Right atrium auricular region (tissue), 2 donors: ENCODE data around the gene ENPP1. TPM values are rescaled to one million over a fixed set of nuclear protein-coding genes. Genes with fewer than 3 reads are reported as not detected.
"Not testable (repeated sequence)": the region's sequence is repeated elsewhere in the genome, so short reads cannot be mapped to it uniquely, and the experiment has no call there.

Source experiments
- DNase-seq: peaks from one replicate; pipeline ENCODE4 v3.0.0-alpha.2; 2019; ENCODE audit warnings: low spot score
- H3K27ac ChIP-seq, 2 donors: fragments of 200-600 bp; sonication (generic); 1 replicate in 1 of 2; 2 replicates in 1 of 2; pipeline ENCODE4 v1.5.1; 2016 to 2019
- H3K27me3 ChIP-seq, 2 donors: fragments of 200-600 bp; sonication (generic); one replicate each; pipeline versions ENCODE4 v1.5.1 to v1.6.0; 2017 to 2019
- H3K36me3 ChIP-seq: fragments of 200-600 bp; sonication (generic); one replicate; pipeline ENCODE4 v1.5.1; 2016
- H3K4me1 ChIP-seq, 2 donors: fragments of 200-600 bp; sonication (generic); one replicate each; pipeline versions ENCODE4 v1.5.1 to v1.6.0; 2017 to 2019
- H3K4me3 ChIP-seq, 2 donors: fragments of 200-600 bp; sonication (generic); 1 replicate in 1 of 2; 2 replicates in 1 of 2; pipeline ENCODE4 v1.5.1; 2017 to 2019; ENCODE audit warnings: mild to moderate bottlenecking in 1 of 2, moderate library complexity in 1 of 2
- H3K9me3 ChIP-seq, 2 donors: fragments of 200-600 bp; sonication (generic); one replicate each; pipeline ENCODE4 v1.5.1; 2019
- CTCF ChIP-seq, 2 donors: fragments of 200-600 bp; sonication (generic); IDR thresholded peaks; one replicate each; pipeline ENCODE4 v1.5.1; 2019; ENCODE audit warnings: antibody characterized with exemption in 2 of 2
- total RNA-seq, 2 donors: library from RNA; depleted of rRNA; stranded (reverse); fragments of >200 nt; gene quantifications; one replicate each; pipeline ENCODE4 v1.1.0, GENCODE V29; 2016

The ENPP1 gene
- total RNA-seq, 2 donors from 2014 or later, result 3.4 to 5.5 TPM

- Histone ChIP-seq H3K27me3 (no peaks in the 10 kb centered on the region), H3K27ac (no peak overlapping the region), H3K9me3 (peaks cover 0 to 12% of the 10 kb centered on the region in 2 donors), H3K4me3 (no peak overlapping the region), H3K36me3 (no peaks in the 10 kb centered on the region), H3K4me1 (no peaks in the 10 kb centered on the region)
- no peak for DNase-seq
- no peak for TF ChIP-seq CTCF (IDR thresholded peaks at IDR 0.05)
Observed at GRCh38 chr6:131898718-131899117, 90.9 kb downstream of the ENPP1 start.

- Histone ChIP-seq H3K36me3 (no peaks in the 10 kb centered on the region), H3K4me3 (no peak overlapping the region), H3K9me3 (peaks cover 0 to 12% of the 10 kb centered on the region in 2 donors), H3K4me1 (no peaks in the 10 kb centered on the region), H3K27me3 (no peaks in the 10 kb centered on the region), H3K27ac (no peak overlapping the region)
- no peak for TF ChIP-seq CTCF (IDR thresholded peaks at IDR 0.05)
- no peak for DNase-seq
Observed at GRCh38 chr6:131900231-131900630, 92.4 kb downstream of the ENPP1 start.

- not testable (repeated sequence) for H3K27me3 ChIP-seq, H3K4me1 ChIP-seq, H3K4me3 ChIP-seq, H3K36me3 ChIP-seq, DNase-seq, H3K27ac ChIP-seq
- peaks cover 0 to 12% of the 10 kb centered on the region in 2 donors for H3K9me3 ChIP-seq
Observed at GRCh38 chr6:131901326-131901873, 93.6 kb downstream of the ENPP1 start.

GRCh38 chr6:131903734-131904133, 95.9 kb downstream of the ENPP1 start:
- not testable (repeated sequence) for H3K27me3 ChIP-seq, DNase-seq, H3K4me3 ChIP-seq, H3K4me1 ChIP-seq, H3K27ac ChIP-seq, H3K36me3 ChIP-seq, H3K9me3 ChIP-seq

- H3K4me1 ChIP-seq, H3K9me3 ChIP-seq, H3K27me3 ChIP-seq, H3K36me3 ChIP-seq, H3K4me3 ChIP-seq, H3K27ac ChIP-seq, DNase-seq: not testable (repeated sequence)
Observed at GRCh38 chr6:131908787-131909186, 101.0 kb downstream of the ENPP1 start.

DNA sequence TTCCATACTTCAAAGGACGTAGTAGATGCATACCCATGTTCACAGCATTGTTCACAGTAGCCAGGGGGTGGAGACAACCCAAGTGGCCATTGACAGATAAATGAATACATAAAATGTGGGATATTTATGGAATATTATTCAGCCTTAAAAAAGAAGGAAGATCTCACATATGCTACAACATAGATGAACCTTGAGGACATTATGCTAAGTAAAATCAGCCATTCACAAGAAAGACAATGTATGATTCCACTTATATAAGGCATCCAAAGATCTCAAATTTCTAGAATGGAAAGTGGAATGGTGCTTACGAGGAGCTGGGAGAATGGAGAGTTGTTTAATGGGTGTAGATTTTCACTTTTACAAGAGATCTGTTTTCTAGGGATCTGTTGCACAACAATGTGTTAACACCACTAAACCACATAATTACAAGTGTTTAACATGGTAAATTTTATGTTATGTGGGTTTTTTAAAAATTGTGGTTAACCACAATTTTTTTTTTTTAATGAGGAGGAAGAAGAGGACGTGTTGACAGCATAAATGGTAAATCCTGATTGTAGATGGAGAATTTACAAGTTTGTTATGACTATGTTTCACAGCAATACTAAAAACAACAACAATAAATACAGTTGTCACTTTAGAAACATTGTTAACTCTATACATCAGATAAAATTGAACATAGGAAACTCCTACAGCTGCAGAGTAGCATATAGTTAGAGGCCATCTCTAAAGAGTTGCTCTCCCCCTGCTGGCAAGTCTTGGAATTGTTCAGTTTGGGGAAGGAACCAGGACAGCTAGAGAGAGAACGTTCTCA, 101.8 kb downstream of the ENPP1 start:
- H3K27me3 ChIP-seq, result no peaks in the 10 kb centered on the region
- H3K36me3 ChIP-seq, result no peaks in the 10 kb centered on the region
- TF ChIP-seq CTCF (IDR thresholded peaks at IDR 0.05), result peak; percentile 84 to 89
- no peak overlapping the region for H3K27ac ChIP-seq
- no peaks in the 10 kb centered on the region for H3K4me1 ChIP-seq
- DNase-seq, result peak; percentile 78
- no peaks in the 10 kb centered on the region for H3K9me3 ChIP-seq
- H3K4me3 ChIP-seq, result no peak overlapping the region

GRCh38 chr6:131910219-131910589, 102.4 kb downstream of the ENPP1 start:
- TF ChIP-seq CTCF (IDR thresholded peaks at IDR 0.05), result peak in 1 of 2 donors; percentile 4
- Histone ChIP-seq H3K36me3 (no peaks in the 10 kb centered on the region), H3K27ac (no peak overlapping the region), H3K4me1 (peaks cover 0 to 4% of the 10 kb centered on the region in 2 donors), H3K27me3 (no peaks in the 10 kb centered on the region), H3K9me3 (no peaks in the 10 kb centered on the region), H3K4me3 (no peak overlapping the region)
- no peak for DNase-seq
